Neural progenitor cell (in vitro differentiated cells): ENCODE data around the gene DPY30. TPM values are rescaled to one million over a fixed set of nuclear protein-coding genes. Genes with fewer than 3 reads are reported as not detected.

ENCODE experiments used
- DNase-seq: peaks from one replicate; pipeline ENCODE4 v3.0.0-alpha.2; 2016; ENCODE audit warnings: low spot score
- H2AFZ ChIP-seq: fragments of 200-600 bp; sonication (generic); replicated peaks from 2 replicates; pipeline ENCODE4 v1.6.1; 2016; ENCODE audit warnings: antibody characterized with exemption
- H3F3A ChIP-seq: fragments of 200-600 bp; sonication (generic); 2 replicates; pipeline ENCODE4 v1.6.1; 2016; ENCODE audit warnings: antibody characterized with exemption, low read depth
- H3K27ac ChIP-seq: fragments of 200-600 bp; sonication (generic); 2 replicates; pipeline ENCODE4 v1.5.1; 2016; ENCODE audit warnings: mild to moderate bottlenecking
- H3K27me3 ChIP-seq: fragments of 200-600 bp; sonication (generic); 2 replicates; pipeline ENCODE4 v1.6.1; 2016; ENCODE audit warnings: mild to moderate bottlenecking, moderate library complexity
- H3K36me3 ChIP-seq: fragments of 200-600 bp; sonication (generic); 2 replicates; pipeline ENCODE4 v1.5.1; 2016
- H3K4me1 ChIP-seq: fragments of 200-600 bp; sonication (generic); 2 replicates; pipeline ENCODE4 v1.6.1; 2016; ENCODE audit warnings: mixed run types
- H3K4me2 ChIP-seq: fragments of 200-600 bp; sonication (generic); 2 replicates; pipeline ENCODE4 v1.6.1; 2016
- H3K4me3 ChIP-seq: fragments of 200-600 bp; sonication (generic); 2 replicates; pipeline ENCODE4 v1.5.1; 2016
- H3K79me2 ChIP-seq: fragments of 200-600 bp; sonication (generic); 2 replicates; pipeline ENCODE4 v1.6.1; 2016; ENCODE audit warnings: low read depth
- H3K9ac ChIP-seq: fragments of 200-600 bp; sonication (generic); 2 replicates; pipeline ENCODE4 v1.6.1; 2016
- H3K9me3 ChIP-seq: fragments of 200-600 bp; sonication (generic); 2 replicates; pipeline ENCODE4 v1.5.1; 2016; ENCODE audit warnings: low read depth
- H4K20me1 ChIP-seq: fragments of 200-600 bp; sonication (generic); 2 replicates; pipeline ENCODE4 v1.6.1; 2016; ENCODE audit warnings: low read depth
- H3K27ac Mint-ChIP-seq: 3 replicates; pipeline ENCODE4 v1.8.0; 2021; ENCODE audit warnings: mixed read lengths
- H3K27me3 Mint-ChIP-seq: 2 replicates; pipeline ENCODE4 v1.8.0; 2022; ENCODE audit warnings: low read depth, mild to moderate bottlenecking, inconsistent platforms, moderate library complexity, mixed read lengths; ENCODE audit not compliant: insufficient read depth
- H3K36me3 Mint-ChIP-seq: 3 replicates; pipeline ENCODE4 v1.8.0; 2021; ENCODE audit warnings: mixed read lengths
- H3K4me1 Mint-ChIP-seq: 3 replicates; pipeline ENCODE4 v1.8.0; 2021; ENCODE audit warnings: mixed read lengths
- H3K4me3 Mint-ChIP-seq: 3 replicates; pipeline ENCODE4 v1.8.0; 2021; ENCODE audit warnings: mild to moderate bottlenecking, moderate library complexity, mixed read lengths
- H3K9me3 Mint-ChIP-seq: 3 replicates; pipeline ENCODE4 v1.8.0; 2020; ENCODE audit warnings: mixed read lengths
- EZH2 ChIP-seq: fragments of 200-600 bp; sonication (generic); IDR thresholded peaks from 2 replicates; pipeline ENCODE4 v1.6.1; 2017; ENCODE audit warnings: antibody characterized with exemption, mild to moderate bottlenecking, moderate library complexity
- EZH2phosphoT487 ChIP-seq: fragments of 200-600 bp; sonication (generic); IDR thresholded peaks from 2 replicates; pipeline ENCODE4 v1.6.1; 2017; ENCODE audit warnings: antibody characterized with exemption
- total RNA-seq: library from RNA; depleted of rRNA; stranded (reverse); fragments of >200 nt; gene quantifications from 2 replicates; pipeline ENCODE4 v1.2.3, GENCODE V29; 2015; ENCODE audit warnings: low replicate concordance
- TF ChIP-seq, protein P1 (sequence below): fragments of 200-600 bp; sonication (generic); IDR thresholded peaks from 2 replicates; pipeline ENCODE4 v1.5.1; 2017; ENCODE audit warnings: antibody characterized with exemption, mild to moderate bottlenecking

Gene DPY30
- total RNA-seq, 1 donor from 2014 or later: 199 TPM

DNA sequence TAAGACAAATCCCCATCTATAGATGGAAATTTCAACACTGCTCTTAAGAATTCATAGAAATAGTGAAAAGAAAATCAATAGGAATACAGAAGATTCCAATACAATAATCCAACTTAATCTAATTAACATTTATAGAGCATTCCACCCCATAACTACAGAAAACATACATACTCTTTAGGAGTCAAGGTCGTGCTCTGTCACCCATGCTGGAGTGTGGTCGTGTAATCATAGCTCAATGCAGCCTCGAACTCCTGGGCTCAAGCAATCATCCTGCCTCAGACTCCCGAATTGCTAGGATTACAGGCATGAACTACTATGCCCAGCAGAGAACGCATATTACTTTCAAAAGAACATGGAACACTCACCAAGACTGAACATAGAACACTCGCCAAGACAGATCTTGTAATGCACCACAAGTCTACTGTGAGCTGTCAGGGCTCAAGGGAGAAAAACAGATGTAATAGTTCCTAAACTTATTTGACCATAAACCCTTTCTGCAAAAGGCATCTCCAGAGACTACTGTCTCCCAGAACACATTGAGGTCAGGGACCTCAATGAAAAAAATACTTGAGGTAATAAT is 42.9 kb downstream of the DPY30 start:
- TF ChIP-seq, protein P1, sequence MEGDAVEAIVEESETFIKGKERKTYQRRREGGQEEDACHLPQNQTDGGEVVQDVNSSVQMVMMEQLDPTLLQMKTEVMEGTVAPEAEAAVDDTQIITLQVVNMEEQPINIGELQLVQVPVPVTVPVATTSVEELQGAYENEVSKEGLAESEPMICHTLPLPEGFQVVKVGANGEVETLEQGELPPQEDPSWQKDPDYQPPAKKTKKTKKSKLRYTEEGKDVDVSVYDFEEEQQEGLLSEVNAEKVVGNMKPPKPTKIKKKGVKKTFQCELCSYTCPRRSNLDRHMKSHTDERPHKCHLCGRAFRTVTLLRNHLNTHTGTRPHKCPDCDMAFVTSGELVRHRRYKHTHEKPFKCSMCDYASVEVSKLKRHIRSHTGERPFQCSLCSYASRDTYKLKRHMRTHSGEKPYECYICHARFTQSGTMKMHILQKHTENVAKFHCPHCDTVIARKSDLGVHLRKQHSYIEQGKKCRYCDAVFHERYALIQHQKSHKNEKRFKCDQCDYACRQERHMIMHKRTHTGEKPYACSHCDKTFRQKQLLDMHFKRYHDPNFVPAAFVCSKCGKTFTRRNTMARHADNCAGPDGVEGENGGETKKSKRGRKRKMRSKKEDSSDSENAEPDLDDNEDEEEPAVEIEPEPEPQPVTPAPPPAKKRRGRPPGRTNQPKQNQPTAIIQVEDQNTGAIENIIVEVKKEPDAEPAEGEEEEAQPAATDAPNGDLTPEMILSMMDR: no peak
- no peak for TF ChIP-seq EZH2
- no peak for TF ChIP-seq EZH2phosphoT487
- no peak overlapping the region for H3K4me2 ChIP-seq
- Mint-ChIP-seq H3K27me3 (peaks cover 4% of the 10 kb centered on the region), H3K4me1 (peaks cover 2% of the 10 kb centered on the region), H3K27ac (no peak overlapping the region), H3K36me3 (peaks cover 14% of the 10 kb centered on the region), H3K4me3 (no peak overlapping the region), H3K9me3 (peaks cover 2% of the 10 kb centered on the region)
- H3K4me1 ChIP-seq: no peaks in the 10 kb centered on the region
- no peaks in the 10 kb centered on the region for H3F3A ChIP-seq
- H3K79me2 ChIP-seq: peaks cover 100% of the 10 kb centered on the region
- H3K27me3 ChIP-seq: no peaks in the 10 kb centered on the region
- H3K27ac ChIP-seq: no peak overlapping the region
- no peak overlapping the region for H3K9ac ChIP-seq
- no peaks in the 10 kb centered on the region for H3K36me3 ChIP-seq
- no peak for DNase-seq
- H3K4me3 ChIP-seq: no peak overlapping the region
- no peak overlapping the region for H2AFZ ChIP-seq
- H4K20me1 ChIP-seq: peaks cover 14% of the 10 kb centered on the region
- no peaks in the 10 kb centered on the region for H3K9me3 ChIP-seq

DNA sequence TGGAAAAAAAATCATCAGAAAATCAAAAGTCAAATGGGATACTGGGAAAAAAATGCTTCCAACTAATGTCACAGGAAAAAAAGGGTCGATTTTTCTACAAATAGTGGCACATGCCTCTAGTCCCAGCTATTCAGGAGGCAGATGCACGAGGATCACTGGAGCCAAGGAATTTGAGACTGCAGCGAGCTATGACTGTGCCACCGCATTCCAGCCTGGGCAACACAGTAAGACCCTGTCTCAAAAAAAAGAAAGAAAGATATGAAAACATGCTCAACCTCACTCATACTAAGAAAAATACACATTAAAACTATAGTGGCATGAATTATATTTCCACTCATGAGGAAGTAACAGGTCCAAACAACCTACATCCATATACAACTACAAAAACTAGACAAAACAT is 46.7 kb downstream of the DPY30 start:
- H4K20me1 ChIP-seq: peaks cover 5% of the 10 kb centered on the region
- H3K27me3 ChIP-seq: no peaks in the 10 kb centered on the region
- peaks cover 15% of the 10 kb centered on the region for H3K36me3 Mint-ChIP-seq
- H2AFZ ChIP-seq: no peak overlapping the region
- H3K4me1 ChIP-seq: no peaks in the 10 kb centered on the region
- H3K4me3 ChIP-seq: no peak overlapping the region
- no peaks in the 10 kb centered on the region for H3K9me3 ChIP-seq
- no peak overlapping the region for H3K27ac Mint-ChIP-seq
- no peak overlapping the region for H3K4me3 Mint-ChIP-seq
- H3K9me3 Mint-ChIP-seq: peaks cover 2% of the 10 kb centered on the region
- no peak overlapping the region for H3K4me2 ChIP-seq
- no peaks in the 10 kb centered on the region for H3F3A ChIP-seq
- TF ChIP-seq, protein P1: no peak
- TF ChIP-seq EZH2phosphoT487 (no peak), EZH2 (no peak)
- no peak for DNase-seq
- no peak overlapping the region for H3K27ac ChIP-seq
- peaks cover 2% of the 10 kb centered on the region for H3K4me1 Mint-ChIP-seq
- no peaks in the 10 kb centered on the region for H3K36me3 ChIP-seq
- no peak overlapping the region for H3K9ac ChIP-seq
- peaks cover 2% of the 10 kb centered on the region for H3K27me3 Mint-ChIP-seq
- H3K79me2 ChIP-seq: peaks cover 99% of the 10 kb centered on the region

DNA sequence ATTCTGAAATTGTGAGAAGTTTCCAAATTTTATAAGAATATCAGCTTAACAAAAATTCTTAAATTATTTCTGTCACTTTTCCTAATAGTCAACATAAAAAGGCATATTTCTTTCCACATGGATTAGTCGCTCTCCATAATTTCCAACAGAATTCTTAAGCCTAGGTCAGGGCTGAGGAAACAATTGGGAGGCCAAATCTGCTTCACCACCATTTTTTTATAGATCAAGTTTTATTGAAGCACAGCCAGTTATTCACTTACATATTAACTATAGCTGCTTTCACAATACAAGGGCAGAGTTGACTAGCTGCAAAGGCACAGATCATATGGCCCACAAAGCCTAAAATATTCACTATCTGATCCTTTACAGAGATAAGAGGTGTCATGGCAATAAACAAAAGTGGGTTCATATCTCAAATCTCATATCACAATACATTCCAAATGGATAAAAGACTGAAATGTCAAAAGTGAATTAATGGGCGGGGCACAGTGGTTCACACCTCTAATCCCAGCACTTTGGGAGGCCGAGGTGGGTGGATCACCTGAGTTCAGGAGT is 47.5 kb downstream of the DPY30 start:
- Histone ChIP-seq H3K79me2 (peaks cover 99% of the 10 kb centered on the region), H3K27me3 (no peaks in the 10 kb centered on the region), H4K20me1 (peaks cover 3% of the 10 kb centered on the region), H3K9ac (no peak overlapping the region), H3F3A (no peaks in the 10 kb centered on the region), H3K4me1 (no peaks in the 10 kb centered on the region), H2AFZ (no peak overlapping the region), H3K27ac (no peak overlapping the region), H3K36me3 (no peaks in the 10 kb centered on the region), H3K4me2 (no peak overlapping the region), H3K9me3 (no peaks in the 10 kb centered on the region), H3K4me3 (no peak overlapping the region)
- TF ChIP-seq, protein P1: no peak
- no peak for TF ChIP-seq EZH2phosphoT487
- TF ChIP-seq EZH2: no peak
- Mint-ChIP-seq H3K9me3 (peaks cover 4% of the 10 kb centered on the region), H3K27me3 (peaks cover 2% of the 10 kb centered on the region), H3K27ac (no peak overlapping the region), H3K36me3 (peaks cover 14% of the 10 kb centered on the region), H3K4me1 (peaks cover 2% of the 10 kb centered on the region), H3K4me3 (no peak overlapping the region)
- no peak for DNase-seq
